Panc1 (cell line): Measurements from ENCODE around the gene ASAP2. TPM values are rescaled to one million over a fixed set of nuclear protein-coding genes. Genes with fewer than 3 reads are reported as not detected.

Experiments
- ATAC-seq: fragments of 200-7000 bp; cut with Tn5 transposase; 2 replicates; pipeline ENCODE4 v1.9.1; 2020; ENCODE audit warnings: mild to moderate bottlenecking, moderate library complexity
- BruUV-seq: library from RNA; stranded (reverse); fragments of 400-500 nt; replicated peaks from 2 replicates; lab custom pipeline; 2021; lab: Mats Ljungman, UMichigan
- CTCF ChIA-PET: fragments of 300-600 bp; sonication (Branson Sonifier 250); formaldehyde crosslinking; loops from one replicate; lab custom pipeline; 2022; ENCODE audit warnings: antibody characterized with exemption; lab: Charles Lee
- POLR2A ChIA-PET: fragments of 300-600 bp; sonication (Branson Sonifier 250); formaldehyde crosslinking; loops from one replicate; lab custom pipeline; 2022; ENCODE audit warnings: antibody characterized with exemption; lab: Charles Lee
- DNase-seq: peaks from one replicate; pipeline ENCODE4 v3.0.0-alpha.2; 2010; ENCODE audit warnings: low read depth, low spot score
- H3K27ac ChIP-seq: 2 replicates; pipeline ENCODE4 v1.5.1; 2011; ENCODE audit warnings: mild to moderate bottlenecking, low read length, inconsistent platforms
- H3K27me3 ChIP-seq: fragments of 200-500 bp; sonication (Bioruptor generic); 2 replicates; pipeline ENCODE4 v1.6.0; 2014; ENCODE audit warnings: low read length, inconsistent platforms; ENCODE audit not compliant: control insufficient read depth, insufficient read depth
- H3K36me3 ChIP-seq: fragments of 200-500 bp; sonication (Bioruptor generic); 2 replicates; pipeline ENCODE4 v1.5.1; 2014; ENCODE audit warnings: inconsistent platforms, mild to moderate bottlenecking, low read length, moderate library complexity; ENCODE audit not compliant: control insufficient read depth, insufficient read depth
- H3K4me1 ChIP-seq: 2 replicates; pipeline ENCODE4 v1.5.1; 2011; ENCODE audit warnings: inconsistent platforms, mild to moderate bottlenecking, low read length, moderate library complexity; ENCODE audit not compliant: control insufficient read depth, insufficient read depth
- H3K4me3 ChIP-seq, 2 experiments: 2 replicates each; pipeline ENCODE4 v1.5.1; 2011 to 2012; ENCODE audit warnings: low read depth in 2 of 2, low read length in 2 of 2, mild to moderate bottlenecking in 2 of 2, inconsistent platforms in 1 of 2, moderate library complexity in 1 of 2
- H3K9me3 ChIP-seq: fragments of 200-500 bp; sonication (Bioruptor generic); 2 replicates; pipeline ENCODE4 v1.5.1; 2014; ENCODE audit warnings: low read depth, mild to moderate bottlenecking, inconsistent platforms, low read length, moderate library complexity; ENCODE audit not compliant: control insufficient read depth, insufficient read depth
- CTCF ChIP-seq: fragments of 450-650 bp; IDR thresholded peaks from 2 replicates; pipeline ENCODE4 v1.5.1; 2017; ENCODE audit warnings: mild to moderate bottlenecking
- POLR2AphosphoS5 ChIP-seq: IDR thresholded peaks from 2 replicates; pipeline ENCODE4 v1.6.1; 2012; ENCODE audit warnings: mild to moderate bottlenecking, low read depth, low read length, moderate library complexity
- REST ChIP-seq, 2 experiments: IDR thresholded peaks; 2 replicates each; pipeline ENCODE4 v1.6.1; 2011 to 2012; ENCODE audit warnings: low read depth in 2 of 2, control low read depth in 1 of 2, low read length in 1 of 2, mild to moderate bottlenecking in 1 of 2, moderate library complexity in 1 of 2; ENCODE audit not compliant: insufficient read depth in 1 of 2
- SIN3A ChIP-seq: IDR thresholded peaks from 2 replicates; pipeline ENCODE4 v1.6.1; 2012; ENCODE audit warnings: low read depth, mild to moderate bottlenecking, low read length, moderate library complexity, borderline replicate concordance; ENCODE audit not compliant: insufficient read depth
- TCF7L2 ChIP-seq: IDR thresholded peaks from 2 replicates; pipeline ENCODE4 v1.6.1; 2011; ENCODE audit warnings: mild to moderate bottlenecking, low read depth, low read length, inconsistent platforms
- in situ Hi-C: cut with HindIII; loops from 2 replicates; pipeline ENCODE4 v1.10.0; 2016; ENCODE audit warnings: low sequenced_read_pairs, low pct_unique_long_range_greater_than_20kb
- intact Hi-C: fragments of 100-400 bp; cut with micrococcal nuclease; formaldehyde crosslinking; loops from one replicate; pipeline ENCODE4 v1.10.0; 2022; ENCODE audit not compliant: unreplicated experiment
- total RNA-seq: library from RNA; stranded (reverse); gene quantifications from one replicate; pipeline ENCODE4 v1.2.1, GENCODE V29; 2021; ENCODE audit not compliant: unreplicated experiment

Gene ASAP2
- total RNA-seq, 1 experiment from 2014 or later: 107 TPM

GRCh38 chr2:9260464-9260918, 53.9 kb downstream of the ASAP2 start:
- peaks cover 98% of the 10 kb centered on the region for H3K4me1 ChIP-seq
- TF ChIP-seq CTCF (no peak), TCF7L2 (no peak), SIN3A (no peak), POLR2AphosphoS5 (no peak), REST (IDR thresholded peaks at IDR 0.05; ENCODE audit: insufficient read depth in 1 of 2, low read depth in 2 of 2, low read length in 1 of 2) (no peak)
- no peak for DNase-seq
- in situ Hi-C loops: no loop called here
- BruUV-seq: no TSS peak
- POLR2A ChIA-PET: interaction anchor here (0.6 kb wide), 1 partner anchor 52 kb away, joined by 3 read pairs; no protein-coding TSS in a partner anchor
- intact Hi-C loops: no loop called here
- no peaks in the 10 kb centered on the region for H3K27me3 ChIP-seq
- H3K4me3 ChIP-seq: no peak overlapping the region
- CTCF ChIA-PET: no interaction called here
- ATAC-seq: no peak
- no peaks in the 10 kb centered on the region for H3K9me3 ChIP-seq
- no peaks in the 10 kb centered on the region for H3K36me3 ChIP-seq
- H3K27ac ChIP-seq: peak overlapping the region; percentile 89

- ATAC-seq (peak; percentile 28; the same call in 1 of the 2 replicates), DNase-seq (no peak)
- TF ChIP-seq SIN3A (no peak), REST (IDR thresholded peaks at IDR 0.05; ENCODE audit: insufficient read depth in 1 of 2, low read depth in 2 of 2, low read length in 1 of 2) (no peak), POLR2AphosphoS5 (no peak), TCF7L2 (no peak), CTCF (no peak)
- no peaks in the 10 kb centered on the region for H3K27me3 ChIP-seq
- no peaks in the 10 kb centered on the region for H3K9me3 ChIP-seq
- POLR2A ChIA-PET: no interaction called here
- peaks cover 93% of the 10 kb centered on the region for H3K4me1 ChIP-seq
- in situ Hi-C loops: no loop called here
- no peaks in the 10 kb centered on the region for H3K36me3 ChIP-seq
- H3K4me3 ChIP-seq: no peak overlapping the region
- peak overlapping the region; percentile 89 for H3K27ac ChIP-seq
- no TSS peak for BruUV-seq
- intact Hi-C loops: no loop called here
- CTCF ChIA-PET: interaction anchor here (0.6 to 0.8 kb wide), 2 partner anchors 25 to 72 kb away, joined by 3 to 4 read pairs; no protein-coding TSS in a partner anchor
Observed at GRCh38 chr2:9261231-9261883, 54.7 kb downstream of the ASAP2 start.
